ENCODE data around the gene TSPAN31. TPM values are rescaled to one million over a fixed set of nuclear protein-coding genes. Genes with fewer than 3 reads are reported as not detected.

TSPAN31 gene, protein sequence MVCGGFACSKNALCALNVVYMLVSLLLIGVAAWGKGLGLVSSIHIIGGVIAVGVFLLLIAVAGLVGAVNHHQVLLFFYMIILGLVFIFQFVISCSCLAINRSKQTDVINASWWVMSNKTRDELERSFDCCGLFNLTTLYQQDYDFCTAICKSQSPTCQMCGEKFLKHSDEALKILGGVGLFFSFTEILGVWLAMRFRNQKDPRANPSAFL
- total RNA-seq = 60.6 and 72.7 TPM in 2 replicates

DNA sequence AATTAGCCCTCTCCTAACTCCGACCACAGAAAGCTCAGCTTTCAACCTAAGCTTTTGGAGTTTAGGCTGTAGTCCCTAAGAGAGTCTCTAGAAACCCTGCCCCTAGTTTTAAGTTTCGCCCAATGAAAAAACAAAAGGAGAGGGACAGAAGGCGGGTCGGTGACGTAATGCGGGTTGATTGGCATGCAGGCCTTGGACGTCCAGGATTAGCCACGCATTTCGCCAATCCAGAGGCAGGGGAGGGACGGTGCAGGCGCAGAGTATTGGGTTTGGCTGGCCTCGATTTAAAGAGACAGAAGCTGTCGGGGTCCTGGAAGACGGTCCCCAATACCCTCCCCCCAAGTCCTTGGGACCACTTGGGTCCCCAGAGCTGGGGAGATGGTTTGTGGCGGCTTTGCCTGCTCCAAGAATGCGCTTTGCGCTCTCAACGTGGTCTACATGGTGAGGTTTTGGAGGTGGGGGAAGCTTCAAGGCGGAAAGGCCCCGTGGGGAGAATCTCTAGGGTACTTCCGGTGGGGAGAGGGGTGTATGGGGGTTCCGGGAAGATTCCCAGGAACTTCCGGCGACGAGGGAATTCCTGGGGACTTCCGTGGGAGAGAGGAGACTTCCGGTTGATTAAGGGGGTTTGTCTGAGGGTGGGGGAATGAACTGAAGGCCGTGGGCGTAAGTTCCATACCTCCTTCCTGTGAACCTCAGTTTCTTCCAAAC, at the start of gene TSPAN31:
TSS of gene TSPAN31 (plus strand) at position 263 of the 708 bp plus-strand sequence. CDS start at position 379, 116 bp downstream.

DNA sequence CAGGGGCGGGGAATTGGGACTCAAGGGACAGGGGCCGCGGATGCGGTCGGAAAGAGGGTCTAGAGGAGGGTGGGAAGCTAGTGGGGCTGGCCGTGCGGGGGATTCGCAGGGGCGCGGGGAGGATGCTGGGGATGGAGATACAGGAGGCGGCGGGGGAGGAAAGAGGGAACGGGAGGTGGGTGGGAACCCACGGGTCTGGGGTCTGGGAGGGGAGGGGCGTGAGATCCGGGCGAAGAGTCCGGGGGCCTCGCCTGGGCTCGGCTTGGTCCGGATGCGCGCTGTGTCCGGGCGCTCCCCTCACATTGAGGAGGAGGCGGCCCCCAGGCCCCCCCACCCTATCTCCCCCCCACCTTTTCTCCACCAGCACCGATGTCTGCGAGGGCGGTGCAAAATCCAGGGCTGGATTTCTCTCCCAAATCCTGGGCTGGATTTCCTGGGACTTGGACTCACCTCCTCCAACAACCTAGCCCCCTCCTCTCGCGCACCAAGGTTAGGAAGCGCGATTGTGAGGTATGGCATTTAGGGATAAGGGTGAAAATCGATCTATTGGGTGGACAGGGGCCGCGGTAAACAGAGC, 6.1 kb upstream of the TSPAN31 start, which contains the start of gene AGAP2:
TSS of gene AGAP2 (minus strand) at position 82 of the 577 bp plus-strand sequence. CDS start 496 bp downstream, outside the sequence.

DNA sequence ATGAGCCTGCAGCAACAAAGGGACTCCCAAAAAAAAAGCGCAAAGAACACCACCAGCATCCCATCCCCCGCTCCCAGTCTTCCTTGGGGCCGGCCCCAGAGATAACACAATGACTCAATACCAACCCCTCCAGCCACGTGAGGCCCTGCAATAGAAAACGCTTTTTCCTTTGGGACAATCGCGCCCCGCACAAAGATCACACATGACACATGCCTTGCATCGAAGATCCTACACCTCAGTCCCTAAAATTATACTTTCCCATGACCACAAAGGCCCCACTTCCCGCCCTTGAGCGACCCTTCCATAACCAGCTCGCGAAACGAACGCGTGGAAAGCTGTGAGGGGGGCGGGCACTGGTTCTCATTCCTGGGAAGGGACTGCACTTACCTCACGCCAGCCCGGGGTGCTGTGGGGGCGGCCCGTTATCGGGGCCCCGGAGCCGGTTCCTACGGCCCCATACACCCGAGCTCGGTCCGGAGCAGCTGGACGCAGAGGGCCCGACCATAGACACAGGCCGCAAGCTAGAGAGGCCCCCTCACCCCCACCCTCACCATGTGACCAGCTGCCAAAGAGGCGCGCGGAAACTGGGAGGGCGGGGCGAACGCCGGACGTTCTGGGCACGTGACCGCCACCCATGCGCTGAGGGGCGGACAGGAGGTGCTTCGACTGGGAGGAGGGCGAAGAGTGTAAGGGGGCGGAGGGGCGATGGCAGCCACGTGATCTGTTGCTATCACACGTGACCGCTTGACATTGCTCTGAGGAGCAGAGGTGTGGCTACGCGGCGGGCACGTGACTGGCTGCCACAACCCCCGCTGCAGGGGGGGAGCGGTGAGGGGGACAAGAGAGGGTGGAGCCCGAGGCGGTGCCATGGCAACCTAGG, 7.2 kb downstream of the TSPAN31 start, which contains the start of gene CDK4:
TSS of gene CDK4 (minus strand) at position 523 of the 880 bp plus-strand sequence. CDS start 593 bp downstream, outside the sequence.

DNA sequence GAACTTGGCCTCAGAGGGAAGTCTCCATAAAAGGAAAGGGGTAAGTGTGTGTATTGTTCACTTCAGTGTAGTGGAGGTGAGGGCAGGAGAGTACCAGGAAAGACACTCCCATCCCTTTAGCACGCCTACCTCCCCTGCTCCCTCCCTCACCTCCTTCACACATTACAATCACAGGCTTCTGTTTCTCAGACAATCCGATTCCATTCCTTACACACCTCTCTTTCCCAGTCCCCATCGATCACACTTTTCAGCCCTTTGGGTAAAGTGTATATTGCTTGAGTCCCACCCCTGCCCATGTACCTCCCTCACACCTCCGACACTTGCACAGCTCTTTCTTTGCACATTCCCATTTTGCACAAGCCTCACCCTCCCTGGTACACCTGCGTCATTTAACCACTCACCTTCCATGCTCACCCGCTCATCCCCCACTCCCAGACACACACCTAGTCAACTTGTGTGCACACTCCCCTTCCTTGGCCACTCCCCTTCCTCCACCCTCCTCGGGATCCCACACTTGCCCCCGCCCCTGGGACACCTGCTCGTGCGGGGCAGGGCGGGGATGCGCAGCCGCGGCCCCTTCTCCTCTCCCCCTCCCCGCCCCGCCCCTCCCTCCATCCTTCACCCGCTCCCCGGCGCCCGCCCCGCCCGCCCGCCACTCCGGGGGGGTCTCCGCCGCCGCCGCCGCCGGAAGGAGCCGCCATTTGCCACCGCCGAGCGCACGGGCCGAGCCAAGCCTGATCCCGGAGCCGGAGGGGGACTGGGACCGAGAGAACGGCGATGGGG, 9.8 kb downstream of the TSPAN31 start, which contains the start of gene MARCHF9:
TSS of gene MARCHF9 (plus strand) at position 693 of the 783 bp plus-strand sequence. CDS start 426 bp downstream, outside the sequence.

DNA sequence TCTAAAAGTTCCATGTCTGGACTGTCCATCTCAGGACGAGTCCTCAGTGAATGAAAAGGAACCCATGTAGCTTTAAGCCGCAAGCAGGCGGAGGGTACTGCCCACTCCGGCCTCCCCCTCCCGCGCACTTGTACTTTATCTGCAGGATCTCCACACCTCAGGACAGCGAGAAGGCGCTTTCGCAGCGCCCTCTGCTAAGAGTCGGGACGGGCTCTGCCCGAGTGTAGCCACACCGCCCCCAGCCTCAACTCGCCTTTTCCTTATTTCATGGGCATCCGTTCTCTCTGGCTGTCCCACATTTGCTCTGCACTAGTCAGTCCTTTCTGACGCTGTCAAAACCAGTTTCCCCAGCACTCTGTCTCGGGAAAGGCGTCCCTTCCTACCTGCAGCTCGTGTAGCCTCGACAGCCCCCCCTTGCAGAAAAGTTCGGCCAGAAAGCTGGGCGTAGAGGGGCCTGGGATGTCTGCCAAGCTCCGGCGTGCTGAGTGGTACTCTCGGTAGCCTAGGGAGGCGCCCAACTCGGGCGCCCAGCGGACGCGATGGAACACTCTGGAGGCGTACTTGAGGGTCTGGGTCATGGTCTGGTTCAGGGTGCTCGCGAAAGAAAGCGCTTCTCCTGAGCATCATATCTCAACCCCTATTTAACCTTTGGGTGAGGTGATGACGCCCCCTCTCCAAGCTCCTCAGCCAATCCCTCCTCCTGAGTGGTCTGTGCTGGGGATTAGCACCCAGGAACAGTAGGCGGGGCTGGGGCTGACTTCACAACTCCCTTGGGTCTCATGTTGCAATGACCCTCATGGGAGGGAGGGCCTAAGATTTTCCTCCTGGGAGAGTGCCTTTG, 21.8 kb downstream of the TSPAN31 start, which contains the start of gene CYP27B1:
TSS of gene CYP27B1 (minus strand) at position 615 of the 841 bp plus-strand sequence. CDS start at position 578, 37 bp downstream.

DNA sequence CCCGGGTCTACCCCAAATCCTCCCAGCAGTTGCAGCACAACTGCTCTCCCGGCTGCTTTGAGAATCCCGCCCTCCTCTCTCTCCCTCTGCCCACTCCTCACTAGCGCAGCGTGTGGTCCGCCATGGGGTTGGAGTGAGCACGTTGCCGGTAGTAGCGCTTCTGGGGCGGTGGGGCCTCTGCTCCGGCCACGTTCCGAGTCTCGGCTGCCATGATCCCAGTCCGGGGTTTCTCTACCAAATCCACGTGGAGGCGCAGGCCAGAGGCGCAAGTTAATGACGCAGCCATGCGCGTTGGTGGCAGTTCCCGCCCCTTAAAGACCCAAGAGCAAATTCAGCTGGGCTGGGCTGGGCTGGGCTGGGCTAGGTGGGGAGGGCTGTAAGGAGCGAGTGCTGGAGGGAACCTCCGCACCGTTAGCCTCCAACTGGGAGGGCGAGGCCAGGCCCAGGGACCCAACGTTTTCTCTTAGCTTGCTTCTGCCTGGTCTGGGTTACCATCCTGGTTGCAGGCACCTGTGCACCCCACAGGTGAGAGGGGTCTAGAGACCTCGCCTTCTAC, 27.1 kb downstream of the TSPAN31 start, which contains the start of gene METTL1:
TSS of gene METTL1 (minus strand) at position 233 of the 556 bp plus-strand sequence. CDS start at position 211, 22 bp downstream.

DNA sequence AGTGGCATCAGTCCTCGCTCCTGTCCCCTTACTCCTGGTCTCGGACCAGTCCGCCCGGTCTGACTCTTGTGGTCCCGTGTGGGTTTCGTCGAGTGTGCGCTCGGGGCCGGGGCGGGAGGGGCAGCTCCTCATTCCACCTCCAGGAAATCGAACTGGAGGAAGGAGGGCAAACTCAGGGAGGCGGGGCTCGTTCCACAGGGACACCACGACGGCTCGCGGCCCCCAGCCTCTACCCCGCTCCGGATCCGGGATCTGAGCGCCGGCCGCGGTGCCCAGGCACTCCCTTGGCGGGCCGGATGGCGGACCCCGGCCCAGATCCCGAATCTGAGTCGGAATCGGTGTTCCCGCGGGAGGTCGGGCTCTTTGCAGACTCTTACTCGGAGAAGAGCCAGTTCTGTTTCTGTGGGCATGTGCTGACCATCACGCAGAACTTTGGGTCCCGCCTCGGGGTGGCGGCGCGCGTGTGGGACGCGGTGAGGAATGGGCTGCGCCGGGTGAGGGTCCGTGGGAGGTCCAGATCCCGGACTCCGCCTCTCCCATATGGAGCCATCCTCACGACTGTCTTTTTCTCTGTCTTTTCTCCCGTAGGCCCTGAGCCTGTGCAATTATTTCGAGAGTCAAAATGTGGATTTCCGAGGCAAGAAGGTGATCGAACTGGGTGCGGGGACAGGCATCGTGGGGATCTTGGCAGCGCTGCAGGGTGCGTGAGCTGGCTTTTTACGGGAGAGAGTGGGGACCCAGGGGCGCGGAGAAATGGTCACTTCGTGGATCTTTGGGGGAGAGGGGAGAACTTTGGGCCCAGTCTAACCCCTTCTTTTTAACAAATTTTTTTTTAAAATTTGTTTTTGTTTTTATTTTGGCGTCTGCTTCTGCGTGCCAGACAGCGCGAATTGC, 27.8 kb downstream of the TSPAN31 start, which contains the start of gene EEF1AKMT3:
TSS of gene EEF1AKMT3 (plus strand) at position 186 of the 894 bp plus-strand sequence. CDS start at position 297, 111 bp downstream.

DNA sequence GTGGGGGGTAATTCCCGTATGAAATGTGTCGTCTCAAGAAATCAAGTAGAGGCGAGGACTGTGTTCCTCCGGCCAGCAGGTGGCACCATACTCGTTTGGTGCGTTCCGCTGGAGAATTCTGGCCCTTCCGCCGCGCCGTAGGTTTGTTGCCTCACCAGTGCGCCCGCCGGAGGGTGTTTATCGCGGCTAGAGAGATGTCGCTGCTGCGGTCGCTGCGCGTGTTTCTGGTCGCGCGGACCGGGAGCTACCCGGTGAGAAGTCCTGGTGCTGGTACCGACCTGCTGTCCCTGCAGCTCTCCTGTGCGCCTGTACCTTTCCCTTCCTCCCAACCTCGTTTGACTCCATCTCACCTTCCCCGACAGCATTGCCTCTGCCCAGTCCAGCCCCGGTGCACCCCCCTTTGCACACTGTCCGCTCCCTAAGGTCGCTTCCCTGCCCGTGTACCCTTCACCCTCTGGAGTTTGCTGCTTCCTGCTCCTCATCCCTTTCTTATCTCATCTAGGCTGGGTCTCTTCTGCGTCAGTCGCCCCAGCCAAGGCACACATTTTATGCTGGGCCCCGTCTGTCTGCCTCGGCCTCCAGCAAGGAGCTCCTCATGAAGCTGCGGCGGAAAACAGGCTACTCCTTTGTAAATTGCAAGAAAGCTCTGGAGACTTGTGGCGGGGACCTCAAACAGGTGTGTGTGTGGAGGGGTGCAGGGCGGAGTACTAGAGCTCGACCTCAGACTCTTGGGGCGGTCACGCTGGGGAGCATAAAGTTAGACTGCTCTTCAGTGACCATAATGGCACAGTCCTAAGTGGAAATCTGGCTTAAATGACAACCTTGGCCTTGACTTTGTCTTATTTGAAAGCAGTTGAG, 38.0 kb downstream of the TSPAN31 start, which contains the start of gene TSFM:
TSS of gene TSFM (plus strand) at position 180 of the 858 bp plus-strand sequence. CDS start at position 195, 15 bp downstream.

Other genes starting within 250 kb of the TSPAN31 start
- 51.3 and 55.1 TPM in 2 replicates for gene DDIT3, start 224.5 kb upstream of the TSPAN31 start, total RNA-seq
- 5.1 and 8.8 TPM in 2 replicates for gene MBD6, start 222.2 kb upstream of the TSPAN31 start, total RNA-seq
- 155 and 186 TPM in 2 replicates for gene DCTN2, start 197.8 kb upstream of the TSPAN31 start, total RNA-seq
- gene KIF5A, start 195.0 kb upstream of the TSPAN31 start, total RNA-seq = 0.17 TPM in 1 of 2 replicates, not detected in the other
- gene PIP4K2C, start 153.8 kb upstream of the TSPAN31 start, total RNA-seq = 7.4 and 7.6 TPM in 2 replicates
- gene DTX3, start 140.2 kb upstream of the TSPAN31 start, total RNA-seq = 6.6 and 8.6 TPM in 2 replicates
- 10.4 and 10.8 TPM in 2 replicates for gene ARHGEF25, start 133.6 kb upstream of the TSPAN31 start, total RNA-seq
- 0.17 TPM in 1 of 2 replicates, not detected in the other for gene B4GALNT1, start 111.8 kb upstream of the TSPAN31 start, total RNA-seq
- gene OS9, start 50.9 kb upstream of the TSPAN31 start, total RNA-seq = 191 and 216 TPM in 2 replicates
- gene AGAP2, start 6.3 kb upstream of the TSPAN31 start, total RNA-seq = under 0.01 and 0.23 TPM in 2 replicates
- gene CDK4, start 7.3 kb downstream of the TSPAN31 start, total RNA-seq = 203 and 231 TPM in 2 replicates
- gene MARCHF9, start 10.1 kb downstream of the TSPAN31 start, total RNA-seq = 1.8 and 3.6 TPM in 2 replicates
- 0.68 and 1.6 TPM in 2 replicates for gene CYP27B1, start 22.0 kb downstream of the TSPAN31 start, total RNA-seq
- gene METTL1, start 27.1 kb downstream of the TSPAN31 start, total RNA-seq = 8.5 and 20.0 TPM in 2 replicates
- gene EEF1AKMT3, start 27.6 kb downstream of the TSPAN31 start, total RNA-seq = 5.4 and 7.7 TPM in 2 replicates
- gene TSFM, start 37.7 kb downstream of the TSPAN31 start, total RNA-seq = 13.6 and 18.3 TPM in 2 replicates
- gene AVIL, start 73.7 kb downstream of the TSPAN31 start, total RNA-seq = 1.8 and 3.6 TPM in 2 replicates
- gene CTDSP2, start 101.7 kb downstream of the TSPAN31 start, total RNA-seq = 151 and 175 TPM in 2 replicates
- 3.9 and 11.6 TPM in 2 replicates for gene ATP23, start 196.5 kb downstream of the TSPAN31 start, total RNA-seq